Measurements from ENCODE around the gene DOCK6. TPM values are rescaled to one million over a fixed set of nuclear protein-coding genes. Genes with fewer than 3 reads are reported as not detected.
"Not testable (repeated sequence)": the region's sequence is repeated elsewhere in the genome, so short reads cannot be mapped to it uniquely, and the experiment has no call there.

The DOCK6 gene
- total and polyA plus RNA-seq, 2 donors (not counting 1 experiment from before 2014, with no cell fraction given), result 6.9 to 17.7 TPM

DNA sequence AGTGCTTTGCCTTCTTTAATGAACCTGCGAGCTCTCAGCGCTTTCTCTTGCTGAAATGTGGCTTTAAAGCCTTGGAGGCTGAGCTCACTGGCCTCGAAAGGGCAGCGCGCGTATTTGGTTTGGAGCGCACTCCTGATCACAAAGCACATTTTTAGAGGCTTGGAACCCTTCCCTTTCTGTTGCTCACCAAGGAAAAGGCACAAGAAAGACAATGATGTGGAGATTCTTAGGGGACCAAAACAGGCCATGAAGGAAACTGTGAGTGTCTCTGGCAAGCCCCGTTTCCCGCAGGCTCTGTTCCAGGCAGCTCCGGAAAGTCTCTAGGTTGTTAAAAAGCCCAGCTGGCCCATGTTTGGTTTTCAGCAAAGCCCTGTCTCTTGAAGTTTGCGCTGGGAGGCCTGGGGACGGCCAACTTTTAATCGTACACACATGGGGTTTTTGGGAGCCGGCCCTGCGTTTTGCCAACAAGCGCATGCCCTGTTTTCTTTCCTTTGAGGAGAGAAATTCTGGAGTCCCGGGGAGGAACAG is 97.4 kb downstream of the DOCK6 start:
- peaks cover 43% of the 10 kb centered on the region for H3K4me1 ChIP-seq (ENCODE audit: control insufficient read depth, extremely low read depth, insufficient read depth, low read length)
- TF ChIP-seq, protein P1, sequence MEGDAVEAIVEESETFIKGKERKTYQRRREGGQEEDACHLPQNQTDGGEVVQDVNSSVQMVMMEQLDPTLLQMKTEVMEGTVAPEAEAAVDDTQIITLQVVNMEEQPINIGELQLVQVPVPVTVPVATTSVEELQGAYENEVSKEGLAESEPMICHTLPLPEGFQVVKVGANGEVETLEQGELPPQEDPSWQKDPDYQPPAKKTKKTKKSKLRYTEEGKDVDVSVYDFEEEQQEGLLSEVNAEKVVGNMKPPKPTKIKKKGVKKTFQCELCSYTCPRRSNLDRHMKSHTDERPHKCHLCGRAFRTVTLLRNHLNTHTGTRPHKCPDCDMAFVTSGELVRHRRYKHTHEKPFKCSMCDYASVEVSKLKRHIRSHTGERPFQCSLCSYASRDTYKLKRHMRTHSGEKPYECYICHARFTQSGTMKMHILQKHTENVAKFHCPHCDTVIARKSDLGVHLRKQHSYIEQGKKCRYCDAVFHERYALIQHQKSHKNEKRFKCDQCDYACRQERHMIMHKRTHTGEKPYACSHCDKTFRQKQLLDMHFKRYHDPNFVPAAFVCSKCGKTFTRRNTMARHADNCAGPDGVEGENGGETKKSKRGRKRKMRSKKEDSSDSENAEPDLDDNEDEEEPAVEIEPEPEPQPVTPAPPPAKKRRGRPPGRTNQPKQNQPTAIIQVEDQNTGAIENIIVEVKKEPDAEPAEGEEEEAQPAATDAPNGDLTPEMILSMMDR (conservative IDR thresholded peaks at IDR 0.05 in 1 of 2, IDR thresholded peaks at IDR 0.05 in 1 of 2; ENCODE audit: low read depth in 1 of 2, low read length in 2 of 2), result no peak
- TF ChIP-seq EZH2 (IDR thresholded peaks at IDR 0.05; ENCODE audit: low read length, missing control alignments), result no peak
- peak overlapping the region; percentile 59 for H3K4me2 ChIP-seq (ENCODE audit: extremely low read depth, insufficient read depth, low read length)
- peaks cover 2% of the 10 kb centered on the region for H3K79me2 ChIP-seq (ENCODE audit: control insufficient read depth, insufficient read depth, low read length)
- H3K9ac ChIP-seq (ENCODE audit: insufficient read depth, low read length), result peak overlapping the region; percentile 48
- H2AFZ ChIP-seq (ENCODE audit: low read length), result no peak overlapping the region
- H4K20me1 ChIP-seq (ENCODE audit: control insufficient read depth, extremely low read depth, insufficient read depth, low read length), result no peaks in the 10 kb centered on the region
- DNase-seq (ENCODE audit: low read depth in 2 of 2), result peak; percentile 93 to 94
- peak overlapping the region in 1 of 4 experiments; percentile 44 for H3K4me3 ChIP-seq (replicated peaks in 1 of 4; ENCODE audit: control extremely low read depth in 1 of 4, insufficient read depth in 1 of 4, low read depth in 3 of 4, low read length in 4 of 4)
- peak overlapping the region; percentile 90 for H3K27ac ChIP-seq (ENCODE audit: insufficient read depth, low read length)
- H3K9me3 ChIP-seq (ENCODE audit: control insufficient read depth, insufficient read depth, low read depth, low read length), result no peaks in the 10 kb centered on the region
- no peaks in the 10 kb centered on the region for H3K27me3 ChIP-seq (ENCODE audit: control insufficient read depth, insufficient read depth, low read length)
- H3K36me3 ChIP-seq (ENCODE audit: control insufficient read depth, insufficient read depth, low read length), result peaks cover 9% of the 10 kb centered on the region

DNA sequence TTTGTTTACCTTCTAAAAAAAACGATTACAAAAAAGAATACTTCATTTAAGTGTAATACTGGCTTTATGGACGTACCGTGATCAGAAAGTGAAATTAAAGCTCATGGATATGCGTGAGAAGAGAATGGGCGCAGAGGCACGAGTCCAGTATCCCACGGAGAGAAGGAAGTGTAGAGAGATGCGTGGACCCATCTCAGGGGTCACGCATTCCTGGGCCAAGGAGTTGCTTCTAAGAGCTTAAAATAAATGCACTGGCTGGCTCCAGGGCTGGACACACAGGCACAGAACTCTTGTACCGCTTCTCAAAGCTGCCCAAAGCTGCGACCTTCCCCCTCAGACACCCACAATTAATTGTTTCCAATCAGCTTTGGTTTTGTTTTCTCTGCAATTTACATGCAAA is 98.0 kb downstream of the DOCK6 start:
- TF ChIP-seq EZH2 (IDR thresholded peaks at IDR 0.05; ENCODE audit: low read length, missing control alignments), result no peak
- TF ChIP-seq, protein P1 (conservative IDR thresholded peaks at IDR 0.05 in 1 of 2, IDR thresholded peaks at IDR 0.05 in 1 of 2; ENCODE audit: low read depth in 1 of 2, low read length in 2 of 2), result no peak
- DNase-seq (ENCODE audit: low read depth in 2 of 2), result no peak
- peak overlapping the region; percentile 59 for H3K4me2 ChIP-seq (ENCODE audit: extremely low read depth, insufficient read depth, low read length)
- peak overlapping the region; percentile 90 for H3K27ac ChIP-seq (ENCODE audit: insufficient read depth, low read length)
- no peaks in the 10 kb centered on the region for H3K27me3 ChIP-seq (ENCODE audit: control insufficient read depth, insufficient read depth, low read length)
- no peak overlapping the region for H2AFZ ChIP-seq (ENCODE audit: low read length)
- no peaks in the 10 kb centered on the region for H4K20me1 ChIP-seq (ENCODE audit: control insufficient read depth, extremely low read depth, insufficient read depth, low read length)
- no peak overlapping the region for H3K9ac ChIP-seq (ENCODE audit: insufficient read depth, low read length)
- H3K36me3 ChIP-seq (ENCODE audit: control insufficient read depth, insufficient read depth, low read length), result peaks cover 7% of the 10 kb centered on the region
- peaks cover 39% of the 10 kb centered on the region for H3K4me1 ChIP-seq (ENCODE audit: control insufficient read depth, extremely low read depth, insufficient read depth, low read length)
- H3K4me3 ChIP-seq (replicated peaks in 1 of 4; ENCODE audit: control extremely low read depth in 1 of 4, insufficient read depth in 1 of 4, low read depth in 3 of 4, low read length in 4 of 4), result peak overlapping the region in 1 of 4 experiments; percentile 33
- no peaks in the 10 kb centered on the region for H3K9me3 ChIP-seq (ENCODE audit: control insufficient read depth, insufficient read depth, low read depth, low read length)
- H3K79me2 ChIP-seq (ENCODE audit: control insufficient read depth, insufficient read depth, low read length), result peaks cover 2% of the 10 kb centered on the region

DNA sequence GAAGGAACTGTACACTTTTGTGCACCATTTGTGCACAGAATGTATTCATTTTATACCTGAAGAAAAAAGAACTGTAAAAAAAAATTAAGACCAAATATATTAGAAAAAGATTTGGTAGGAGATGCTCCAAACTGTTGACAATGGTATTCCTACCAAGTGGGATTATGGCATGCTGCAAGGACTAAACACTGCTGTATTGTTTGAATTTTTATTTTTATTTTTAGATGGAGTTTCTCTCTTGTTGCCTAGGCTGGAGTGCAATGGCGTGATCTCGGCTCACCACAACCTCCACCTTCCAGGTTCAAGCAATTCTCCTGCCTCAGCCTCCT is 101.9 kb downstream of the DOCK6 start:
- not testable (repeated sequence) for H4K20me1 ChIP-seq (ENCODE audit: control insufficient read depth, extremely low read depth, insufficient read depth, low read length); H3K4me3 ChIP-seq (replicated peaks in 1 of 4; ENCODE audit: control extremely low read depth in 1 of 4, insufficient read depth in 1 of 4, low read depth in 3 of 4, low read length in 4 of 4); H2AFZ ChIP-seq (ENCODE audit: low read length); H3K9ac ChIP-seq (ENCODE audit: insufficient read depth, low read length); H3K27ac ChIP-seq (ENCODE audit: insufficient read depth, low read length); H3K27me3 ChIP-seq (ENCODE audit: control insufficient read depth, insufficient read depth, low read length); H3K79me2 ChIP-seq (ENCODE audit: control insufficient read depth, insufficient read depth, low read length); H3K4me2 ChIP-seq (ENCODE audit: extremely low read depth, insufficient read depth, low read length); DNase-seq (ENCODE audit: low read depth in 2 of 2); H3K36me3 ChIP-seq (ENCODE audit: control insufficient read depth, insufficient read depth, low read length); H3K9me3 ChIP-seq (ENCODE audit: control insufficient read depth, insufficient read depth, low read depth, low read length)
- peaks cover 15% of the 10 kb centered on the region for H3K4me1 ChIP-seq (ENCODE audit: control insufficient read depth, extremely low read depth, insufficient read depth, low read length)
